SK-N-MC (cell line): Measurements from ENCODE around the gene CTNNA3.

Experiments used
- EZH2 ChIP-seq: fragments of 200-600 bp; sonication (generic); IDR thresholded peaks from one replicate; pipeline ENCODE4 v1.6.1; 2017; ENCODE audit warnings: antibody characterized with exemption
- POLR2AphosphoS5 ChIP-seq: IDR thresholded peaks from 2 replicates; pipeline ENCODE4 v1.6.1; 2012; ENCODE audit warnings: mild to moderate bottlenecking, low read depth, low read length, borderline replicate concordance

DNA sequence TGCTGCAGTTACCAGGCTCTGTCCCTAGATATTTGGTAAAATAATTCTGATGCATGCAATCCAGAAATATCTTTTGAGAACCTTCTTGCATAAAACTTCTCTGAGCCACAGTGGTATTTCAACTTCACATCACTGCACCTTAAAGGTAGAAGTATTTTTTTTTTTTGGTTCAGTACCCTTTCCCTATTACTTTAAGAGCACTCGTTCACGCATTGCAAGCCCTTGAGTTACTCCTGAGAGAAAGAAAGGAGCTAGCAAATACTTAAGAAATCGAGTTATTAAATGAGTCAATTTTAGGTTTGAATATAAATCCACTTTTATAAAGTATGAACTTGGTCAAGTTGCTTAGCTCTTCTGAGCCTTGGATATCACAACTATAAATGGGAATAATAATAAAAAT, 1377.2 kb downstream of the CTNNA3 start:
- TF ChIP-seq EZH2: no peak
- TF ChIP-seq POLR2AphosphoS5: no peak
